GM19455 (cell line): ENCODE results near the gene GSK3B.
"Not testable (repeated sequence)": the region's sequence is repeated elsewhere in the genome, so short reads cannot be mapped to it uniquely, and the experiment has no call there.

Experiments used
- ATAC-seq: cut with Tn5 transposase; IDR thresholded peaks from one replicate; pipeline ENCODE4 v1.9.1; 2021; ENCODE audit not compliant: unreplicated experiment

The GSK3B gene

DNA sequence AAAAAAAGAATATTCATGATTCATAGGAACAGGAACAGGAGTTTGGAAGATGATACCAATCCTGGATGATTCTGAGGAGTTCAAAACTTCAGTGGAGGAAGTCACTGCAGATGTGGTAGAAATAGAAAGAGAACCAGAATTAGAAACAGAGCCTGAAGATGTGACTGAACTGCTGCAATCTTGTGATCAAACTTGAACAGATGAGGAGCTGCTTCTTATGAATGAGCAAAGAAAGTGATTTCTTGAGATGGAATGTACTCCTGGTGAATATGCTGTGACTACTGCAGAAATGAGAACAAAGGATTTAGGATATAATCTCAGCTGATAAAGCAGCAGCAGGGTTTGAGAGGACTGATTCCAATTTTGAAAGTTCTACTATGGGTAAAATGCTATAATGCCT is 72.7 kb downstream of the GSK3B start:
- no peak for ATAC-seq

DNA sequence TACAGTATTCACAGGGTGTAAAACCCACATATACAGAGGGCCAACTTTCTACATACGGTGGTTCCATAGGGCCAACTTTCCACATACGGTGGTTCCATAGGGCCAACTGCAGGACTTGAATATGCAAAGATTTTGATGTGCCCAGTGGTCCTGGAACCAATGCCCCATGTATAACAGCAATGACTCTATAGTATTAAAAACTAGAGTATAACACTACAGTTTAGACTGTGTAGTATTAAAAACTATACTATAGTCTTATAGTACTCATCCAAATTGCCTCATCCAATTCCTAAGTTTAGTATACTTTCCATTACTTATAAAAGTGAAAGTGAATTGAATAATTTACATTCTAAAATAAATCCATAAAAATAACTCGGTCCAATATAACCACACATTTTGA is 75.9 kb downstream of the GSK3B start:
- no peak for ATAC-seq

DNA sequence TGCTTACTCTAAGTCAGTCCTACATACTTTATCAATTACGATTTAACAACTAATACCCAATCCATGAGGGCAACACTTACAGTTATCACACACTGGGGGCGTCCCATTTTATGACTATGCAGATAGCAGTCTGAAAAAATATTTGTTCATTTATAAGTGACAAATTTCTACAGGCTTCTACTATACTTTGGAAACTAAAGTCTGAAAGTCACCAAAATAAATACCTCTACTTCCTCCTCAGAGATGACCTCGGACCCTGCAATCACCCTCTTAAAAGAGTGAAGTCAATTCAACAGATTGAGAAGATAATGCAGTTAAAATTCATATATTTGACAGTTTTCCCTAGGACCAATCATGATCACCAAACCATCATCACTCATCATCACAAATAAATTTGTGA is 76.6 kb downstream of the GSK3B start:
- ATAC-seq = no peak

DNA sequence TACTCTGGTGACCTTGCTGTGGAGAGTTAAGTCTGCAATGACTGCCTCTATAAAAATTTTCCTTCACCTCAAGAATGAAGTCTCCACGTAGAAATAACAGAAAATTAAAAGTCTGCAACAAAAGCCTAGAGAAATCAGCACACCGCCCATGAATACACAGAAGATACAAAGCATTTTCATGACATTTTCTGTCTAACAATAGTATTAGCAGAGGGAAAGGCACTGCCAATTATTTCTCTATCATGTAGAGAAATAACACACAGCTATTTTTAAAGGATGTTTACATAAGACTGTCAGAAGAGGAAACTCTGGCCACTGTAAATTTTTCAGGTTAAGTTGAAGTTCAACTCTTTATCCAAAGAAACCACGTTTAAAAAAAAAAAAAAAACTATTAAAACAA is 80.8 kb downstream of the GSK3B start:
- ATAC-seq = no peak

- ATAC-seq = not testable (repeated sequence)
Measured at GRCh38 chr3:120005741-120006140, 88.5 kb downstream of the GSK3B start.

- ATAC-seq = not testable (repeated sequence)
Measured at GRCh38 chr3:120004008-120004498, 90.2 kb downstream of the GSK3B start.

GRCh38 chr3:119998166-119998565 is 96.1 kb downstream of the GSK3B start:
- no peak for ATAC-seq

DNA sequence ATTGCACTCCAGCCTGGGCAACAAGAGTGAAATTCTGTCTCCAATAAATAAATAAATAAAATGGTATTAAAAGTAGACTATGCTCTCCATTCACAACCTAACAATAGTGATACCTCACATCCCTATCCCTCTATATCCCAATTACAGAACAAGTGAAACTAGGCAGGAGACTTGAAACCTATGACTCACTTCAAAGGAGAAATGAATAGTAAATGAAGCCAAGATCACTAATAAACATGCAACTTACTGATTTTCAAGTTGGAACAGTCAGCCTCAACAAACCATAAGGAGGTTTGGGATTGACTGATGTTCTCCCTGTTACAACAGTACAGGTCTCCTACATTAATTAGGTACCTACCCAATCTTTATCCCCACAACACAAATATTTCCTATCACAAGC is 103.4 kb downstream of the GSK3B start:
- ATAC-seq = no peak

GRCh38 chr3:119989981-119990655 is 104.1 kb downstream of the GSK3B start:
- no peak for ATAC-seq

GRCh38 chr3:119986812-119987211 is 107.4 kb downstream of the GSK3B start:
- ATAC-seq = not testable (repeated sequence)

DNA sequence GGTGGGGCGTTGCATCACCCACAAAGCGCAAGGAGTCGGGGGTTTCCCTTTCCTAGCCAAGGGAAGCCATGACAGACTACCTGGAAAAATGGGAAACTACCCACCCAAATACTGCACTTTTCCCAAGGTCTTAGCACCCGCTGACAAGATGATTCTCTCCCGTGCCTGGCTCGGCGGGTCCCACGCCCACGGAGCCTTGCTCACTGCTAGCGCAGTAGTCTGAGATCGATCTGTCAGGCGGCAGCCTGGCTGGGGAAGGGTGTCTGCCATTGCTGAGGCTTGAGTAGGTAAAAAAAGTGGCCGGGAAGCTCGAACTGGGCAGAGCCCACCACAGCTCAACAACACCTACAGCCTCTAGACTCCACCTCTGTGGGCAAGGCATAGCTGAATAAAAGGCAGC is 112.9 kb downstream of the GSK3B start:
- no peak for ATAC-seq

GRCh38 chr3:119978554-119979208 is 115.6 kb downstream of the GSK3B start:
- no peak for ATAC-seq

- ATAC-seq = no peak
Measured at GRCh38 chr3:119977353-119977752, 116.9 kb downstream of the GSK3B start.

- no peak for ATAC-seq
Measured at GRCh38 chr3:119976214-119976613, 118.0 kb downstream of the GSK3B start.

DNA sequence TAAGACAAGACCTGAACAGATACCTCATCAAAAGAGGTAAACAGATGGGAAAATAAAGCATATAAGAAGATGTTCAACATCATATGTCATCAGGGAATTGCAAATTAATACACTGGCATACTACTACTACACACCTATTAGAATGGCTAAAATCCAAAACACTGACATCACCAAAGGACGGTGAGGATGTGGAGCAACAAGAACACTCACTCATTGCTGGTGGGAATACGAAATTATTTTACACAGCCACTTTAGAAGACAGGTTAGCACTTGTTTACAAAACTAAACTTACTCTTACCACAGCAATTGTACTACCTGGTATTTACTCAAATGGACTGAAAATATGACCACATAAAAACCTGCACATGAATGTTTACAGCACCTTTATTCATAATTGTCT is 119.6 kb downstream of the GSK3B start:
- no peak for ATAC-seq

DNA sequence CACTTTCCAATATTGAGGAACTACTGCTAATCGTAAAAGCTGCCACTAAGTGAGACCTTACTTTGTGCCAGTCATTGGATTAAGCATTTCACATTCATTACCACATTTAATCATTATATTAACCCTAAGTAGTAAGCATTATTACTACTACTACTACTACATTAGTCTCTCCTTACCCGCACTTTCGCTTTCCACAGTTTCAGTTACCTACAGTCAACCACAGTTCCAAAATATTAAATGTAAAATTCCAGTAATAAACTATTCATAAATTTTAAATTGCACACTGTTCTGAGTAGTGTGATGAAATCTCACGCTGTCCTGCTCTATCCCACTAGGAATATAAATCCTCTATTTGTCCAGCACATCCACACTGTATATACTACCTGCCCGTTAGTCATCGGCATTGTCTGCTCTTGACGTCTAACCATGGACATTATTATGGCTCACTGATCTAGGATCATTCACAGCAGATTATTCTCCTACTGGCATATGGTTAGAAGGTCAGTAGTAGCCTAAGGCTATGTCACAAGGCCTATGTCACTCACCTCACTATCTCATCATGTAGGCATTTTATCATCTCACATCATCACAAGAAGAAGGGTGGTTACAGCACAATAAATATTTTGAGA is 121.1 kb downstream of the GSK3B start:
- no peak for ATAC-seq

DNA sequence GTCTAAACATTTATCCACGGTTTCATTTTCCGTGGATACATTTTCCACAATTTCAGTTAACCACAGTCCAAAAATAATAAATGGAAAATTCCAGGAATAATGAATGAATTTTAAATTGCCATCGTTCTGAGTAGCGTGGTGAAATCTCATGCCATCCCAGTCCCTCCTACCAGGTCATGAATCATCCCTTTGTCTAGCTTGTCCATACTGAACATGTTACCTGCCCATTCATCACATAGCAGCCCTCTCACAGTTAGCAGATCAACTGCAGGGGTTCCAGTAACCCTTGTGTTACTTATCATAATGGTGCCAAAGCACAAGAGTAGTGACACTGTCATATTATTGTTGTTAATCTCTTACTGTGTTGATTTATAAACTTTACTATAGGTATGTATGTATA is 124.5 kb downstream of the GSK3B start:
- no peak for ATAC-seq

- ATAC-seq = no peak
Measured at GRCh38 chr3:119967353-119968006, 126.8 kb downstream of the GSK3B start.

GRCh38 chr3:119965692-119966091 is 128.6 kb downstream of the GSK3B start:
- no peak for ATAC-seq

DNA sequence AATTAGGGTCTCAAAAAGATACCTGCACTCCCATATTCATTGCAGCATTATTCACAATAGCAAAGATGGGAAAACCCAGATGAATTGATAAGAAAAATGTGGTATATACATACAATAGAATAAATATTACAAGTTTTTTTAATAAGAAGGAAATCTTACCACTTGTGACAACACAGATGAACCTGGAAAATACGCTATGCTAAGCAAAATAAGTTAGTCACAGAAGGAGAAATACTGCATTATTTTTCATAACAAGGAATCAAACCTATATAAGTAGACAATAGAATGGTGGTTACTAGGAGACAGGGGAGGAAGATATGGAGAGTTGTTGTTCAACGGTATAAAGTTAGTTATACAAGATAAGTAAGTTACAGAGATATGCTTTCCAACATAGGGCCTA is 130.0 kb downstream of the GSK3B start:
- no peak for ATAC-seq

DNA sequence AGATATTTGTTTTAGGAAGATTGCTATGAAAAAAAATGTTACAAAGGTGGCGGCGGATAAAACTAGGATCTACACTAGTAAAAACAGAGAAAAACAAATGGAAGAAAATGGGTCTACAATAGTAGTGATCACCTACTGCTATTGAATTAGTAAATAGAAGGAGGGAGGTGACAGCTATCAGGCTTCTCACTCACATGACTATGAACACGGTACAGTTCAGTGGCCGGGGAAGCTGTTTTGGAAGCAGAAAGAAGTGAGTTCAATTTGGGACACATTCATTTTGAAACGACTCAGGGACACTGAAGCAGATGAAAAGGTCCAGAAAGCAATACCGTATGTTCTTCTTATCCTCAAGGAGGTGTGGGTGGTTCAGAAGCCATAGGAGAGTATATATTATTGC is 138.3 kb downstream of the GSK3B start:
- ATAC-seq = no peak
